HuH-7.5 (cell line): ENCODE data around the gene SEC16A.

Experiments
- DNase-seq: peaks from one replicate; pipeline ENCODE4 v3.0.0; 2011; ENCODE audit warnings: low spot score

The SEC16A gene

GRCh38 chr9:136502196-136502595 lies 19.4 kb upstream of the SEC16A start:
- DNase-seq, result no peak

GRCh38 chr9:136501686-136502085 lies 18.8 kb upstream of the SEC16A start:
- no peak for DNase-seq

- DNase-seq, result no peak
Measured at GRCh38 chr9:136499935-136500910, 17.4 kb upstream of the SEC16A start.

- DNase-seq, result no peak
Measured at GRCh38 chr9:136499071-136499934, 16.5 kb upstream of the SEC16A start.

- DNase-seq, result no peak
Measured at GRCh38 chr9:136497916-136498695, 15.3 kb upstream of the SEC16A start.

- DNase-seq, result no peak
Measured at GRCh38 chr9:136496801-136497620, 14.2 kb upstream of the SEC16A start.

GRCh38 chr9:136496181-136496580 lies 13.3 kb upstream of the SEC16A start:
- no peak for DNase-seq

GRCh38 chr9:136495238-136495800 lies 12.5 kb upstream of the SEC16A start:
- no peak for DNase-seq

- DNase-seq, result no peak
Measured at GRCh38 chr9:136494531-136495215, 11.8 kb upstream of the SEC16A start.

GRCh38 chr9:136494012-136494411 lies 11.2 kb upstream of the SEC16A start:
- DNase-seq, result no peak

GRCh38 chr9:136493567-136493971 lies 10.7 kb upstream of the SEC16A start:
- DNase-seq, result no peak

GRCh38 chr9:136492978-136493522 lies 10.2 kb upstream of the SEC16A start:
- no peak for DNase-seq

- DNase-seq, result no peak
Measured at GRCh38 chr9:136489731-136490130, 6.9 kb upstream of the SEC16A start.

GRCh38 chr9:136488247-136489214 lies 5.7 kb upstream of the SEC16A start:
- DNase-seq, result peak; percentile 83

- DNase-seq, result no peak
Measured at GRCh38 chr9:136487672-136488071, 4.8 kb upstream of the SEC16A start.

- no peak for DNase-seq
Measured at GRCh38 chr9:136486823-136487620, 4.2 kb upstream of the SEC16A start.

- DNase-seq, result no peak
Measured at GRCh38 chr9:136486131-136486530, 3.3 kb upstream of the SEC16A start.
